GM12865 (cell line): Measurements from ENCODE around the gene FBXW9.
"Not testable (repeated sequence)": the region's sequence is repeated elsewhere in the genome, so short reads cannot be mapped to it uniquely, and the experiment has no call there.

Source experiments
- DNase-seq: peaks from one replicate; pipeline ENCODE4 v3.0.0; 2010; ENCODE audit warnings: low read depth
- H3K4me3 ChIP-seq: 2 replicates; pipeline ENCODE4 v1.5.1; 2011; ENCODE audit warnings: mild to moderate bottlenecking, low read depth, low read length, control low read depth
- TF ChIP-seq, protein P1 (sequence below): IDR thresholded peaks from 2 replicates; pipeline ENCODE4 v1.5.1; 2011; ENCODE audit warnings: low read length, control low read depth, low read depth, inconsistent platforms; ENCODE audit not compliant: insufficient read depth; ENCODE audit errors: missing control alignments

The FBXW9 gene

DNA sequence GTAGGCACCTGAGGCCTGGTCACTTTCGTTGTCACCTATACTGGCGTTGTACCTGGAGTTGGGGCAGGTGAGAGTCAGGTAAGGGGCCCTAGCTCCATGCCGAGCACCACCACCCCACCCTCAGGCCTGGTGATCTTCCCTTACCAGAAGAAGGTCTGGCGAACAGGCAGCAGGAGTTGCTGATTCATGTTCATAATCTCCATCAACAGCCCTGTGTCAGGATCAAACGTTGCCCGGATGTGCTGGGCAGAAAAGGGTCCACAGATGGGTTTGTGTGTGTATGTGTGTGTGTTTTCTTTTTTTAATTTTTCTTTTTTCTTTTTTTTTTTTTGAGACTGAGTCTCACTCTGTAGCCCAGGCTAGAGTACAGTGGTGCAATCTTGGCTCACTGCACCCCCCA is 44.2 kb downstream of the FBXW9 start:
- H3K4me3 ChIP-seq: no peak overlapping the region
- TF ChIP-seq, protein P1, sequence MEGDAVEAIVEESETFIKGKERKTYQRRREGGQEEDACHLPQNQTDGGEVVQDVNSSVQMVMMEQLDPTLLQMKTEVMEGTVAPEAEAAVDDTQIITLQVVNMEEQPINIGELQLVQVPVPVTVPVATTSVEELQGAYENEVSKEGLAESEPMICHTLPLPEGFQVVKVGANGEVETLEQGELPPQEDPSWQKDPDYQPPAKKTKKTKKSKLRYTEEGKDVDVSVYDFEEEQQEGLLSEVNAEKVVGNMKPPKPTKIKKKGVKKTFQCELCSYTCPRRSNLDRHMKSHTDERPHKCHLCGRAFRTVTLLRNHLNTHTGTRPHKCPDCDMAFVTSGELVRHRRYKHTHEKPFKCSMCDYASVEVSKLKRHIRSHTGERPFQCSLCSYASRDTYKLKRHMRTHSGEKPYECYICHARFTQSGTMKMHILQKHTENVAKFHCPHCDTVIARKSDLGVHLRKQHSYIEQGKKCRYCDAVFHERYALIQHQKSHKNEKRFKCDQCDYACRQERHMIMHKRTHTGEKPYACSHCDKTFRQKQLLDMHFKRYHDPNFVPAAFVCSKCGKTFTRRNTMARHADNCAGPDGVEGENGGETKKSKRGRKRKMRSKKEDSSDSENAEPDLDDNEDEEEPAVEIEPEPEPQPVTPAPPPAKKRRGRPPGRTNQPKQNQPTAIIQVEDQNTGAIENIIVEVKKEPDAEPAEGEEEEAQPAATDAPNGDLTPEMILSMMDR: no peak
- DNase-seq: no peak

- TF ChIP-seq, protein P1: no peak
- H3K4me3 ChIP-seq: no peak overlapping the region
- no peak for DNase-seq
These were observed 46.5 kb downstream of the FBXW9 start for GRCh38 chr19:12649941-12650340.

- H3K4me3 ChIP-seq: no peak overlapping the region
- TF ChIP-seq, protein P1: no peak
- no peak for DNase-seq
These were observed 48.3 kb downstream of the FBXW9 start for GRCh38 chr19:12648088-12648487.

DNA sequence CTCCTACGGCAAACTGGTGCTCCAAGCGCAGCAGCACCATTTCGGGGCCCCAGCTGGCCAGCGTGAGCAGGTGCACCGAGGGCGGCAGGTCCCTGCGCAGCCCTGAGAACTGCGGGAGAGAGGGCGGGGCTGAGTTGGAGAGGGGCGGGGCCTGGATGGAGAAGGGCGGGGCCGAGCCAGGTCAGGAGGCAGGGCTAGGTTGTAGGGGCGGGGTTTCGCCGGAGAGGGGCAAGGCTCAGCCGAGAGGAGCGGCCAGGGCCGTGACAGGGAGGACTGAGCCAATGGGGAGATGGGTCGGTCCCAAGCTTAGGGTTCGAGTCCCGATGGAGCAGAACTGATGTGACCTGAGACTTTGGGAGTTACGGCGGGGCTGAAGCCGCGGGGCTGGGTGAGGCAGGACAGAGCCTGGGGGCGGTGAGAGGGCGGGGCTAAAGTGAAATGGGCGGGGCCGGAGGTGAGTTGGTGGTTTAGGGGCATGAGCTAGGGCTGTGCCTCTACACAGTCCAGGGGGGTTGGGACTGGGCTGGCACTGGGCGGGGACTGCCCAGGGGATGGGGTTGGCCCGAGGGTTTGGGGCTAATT is 48.9 kb downstream of the FBXW9 start:
- no peak overlapping the region for H3K4me3 ChIP-seq
- peak; percentile 24 for DNase-seq
- TF ChIP-seq, protein P1: no peak

DNA sequence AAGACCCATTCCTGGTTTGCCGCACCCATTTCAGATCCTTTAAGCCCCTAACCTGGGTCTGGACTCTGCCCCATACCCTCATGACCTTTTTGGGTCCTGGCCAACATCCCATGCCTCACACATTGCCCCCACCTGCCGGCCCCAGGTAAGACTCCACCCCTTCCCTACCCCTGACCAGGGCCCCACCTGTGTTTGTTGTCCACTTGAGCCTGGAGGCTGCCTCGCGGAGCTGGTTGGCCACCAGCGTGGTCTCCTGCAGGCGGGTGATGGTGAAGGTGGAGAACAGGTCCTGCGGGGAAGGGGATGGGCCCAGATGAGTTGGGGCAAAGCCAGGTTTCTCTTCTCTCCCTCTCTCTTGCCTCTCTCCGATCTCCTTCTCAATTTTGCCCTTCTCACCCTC is 49.4 kb downstream of the FBXW9 start:
- no peak for DNase-seq
- TF ChIP-seq, protein P1: no peak

DNA sequence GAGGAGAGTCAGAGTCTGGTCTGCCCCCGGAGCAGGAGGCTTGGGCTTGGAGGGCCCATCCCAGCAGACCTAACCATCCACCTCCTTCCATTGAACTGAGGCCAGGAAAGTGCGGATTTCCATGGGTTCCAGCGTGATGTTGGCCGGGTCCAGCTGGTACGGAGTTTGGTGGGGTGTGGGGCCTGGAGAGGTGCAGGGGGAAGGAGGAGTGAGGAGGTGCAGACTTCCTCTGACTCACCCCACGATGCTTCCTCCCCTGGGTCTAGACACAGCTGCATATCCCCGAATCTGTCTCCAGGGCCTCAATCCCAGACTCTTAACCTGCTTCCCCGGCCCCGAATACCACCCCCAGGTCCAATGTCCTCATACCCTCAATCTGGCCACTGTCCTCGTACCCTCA is 49.9 kb downstream of the FBXW9 start:
- DNase-seq: no peak
- TF ChIP-seq, protein P1: no peak
- H3K4me3 ChIP-seq: no peak overlapping the region

More for the DNA sequence above, 49.4 kb downstream of the FBXW9 start:
- no peak overlapping the region for H3K4me3 ChIP-seq

- not testable (repeated sequence) for DNase-seq, H3K4me3 ChIP-seq
These were observed 52.7 kb downstream of the FBXW9 start for GRCh38 chr19:12643716-12644115.
